Brain microvascular endothelial cell (primary cell): ENCODE measurements around the gene KIF1B.

Experiments used
- DNase-seq: peaks from one replicate; pipeline ENCODE4 v3.0.0-alpha.2; 2020
- H3K27ac ChIP-seq: fragments of 250-450 bp; sonication (Bioruptor Pico); 2 replicates; pipeline ENCODE4 v1.5.1; 2020; ENCODE audit warnings: mild to moderate bottlenecking, moderate library complexity
- H3K27me3 ChIP-seq: fragments of 250-450 bp; sonication (Bioruptor Pico); replicated peaks from 2 replicates; pipeline ENCODE4 v1.5.1; 2020; ENCODE audit warnings: mild to moderate bottlenecking
- H3K36me3 ChIP-seq: fragments of 250-450 bp; sonication (Bioruptor Pico); replicated peaks from 2 replicates; pipeline ENCODE4 v1.5.1; 2020; ENCODE audit warnings: mild to moderate bottlenecking
- H3K4me3 ChIP-seq: 2 replicates; pipeline ENCODE4 v1.5.1; 2011; ENCODE audit warnings: low read depth, mild to moderate bottlenecking, control low read depth, low read length, moderate library complexity
- in situ Hi-C: cut with HindIII; loops from 2 replicates; pipeline ENCODE4 v1.10.0; 2017; ENCODE audit warnings: low sequenced_read_pairs, low pct_ligation_motif_present
- TF ChIP-seq, protein P1 (sequence below): IDR thresholded peaks from 2 replicates; pipeline ENCODE4 v1.5.1; 2011; ENCODE audit warnings: low read depth, mild to moderate bottlenecking, moderate library complexity, low read length, control low read depth, inconsistent platforms; ENCODE audit errors: missing control alignments

KIF1B gene

GRCh38 chr1:10228528-10228927, 18.2 kb downstream of the KIF1B start:
- TF ChIP-seq, protein P1, sequence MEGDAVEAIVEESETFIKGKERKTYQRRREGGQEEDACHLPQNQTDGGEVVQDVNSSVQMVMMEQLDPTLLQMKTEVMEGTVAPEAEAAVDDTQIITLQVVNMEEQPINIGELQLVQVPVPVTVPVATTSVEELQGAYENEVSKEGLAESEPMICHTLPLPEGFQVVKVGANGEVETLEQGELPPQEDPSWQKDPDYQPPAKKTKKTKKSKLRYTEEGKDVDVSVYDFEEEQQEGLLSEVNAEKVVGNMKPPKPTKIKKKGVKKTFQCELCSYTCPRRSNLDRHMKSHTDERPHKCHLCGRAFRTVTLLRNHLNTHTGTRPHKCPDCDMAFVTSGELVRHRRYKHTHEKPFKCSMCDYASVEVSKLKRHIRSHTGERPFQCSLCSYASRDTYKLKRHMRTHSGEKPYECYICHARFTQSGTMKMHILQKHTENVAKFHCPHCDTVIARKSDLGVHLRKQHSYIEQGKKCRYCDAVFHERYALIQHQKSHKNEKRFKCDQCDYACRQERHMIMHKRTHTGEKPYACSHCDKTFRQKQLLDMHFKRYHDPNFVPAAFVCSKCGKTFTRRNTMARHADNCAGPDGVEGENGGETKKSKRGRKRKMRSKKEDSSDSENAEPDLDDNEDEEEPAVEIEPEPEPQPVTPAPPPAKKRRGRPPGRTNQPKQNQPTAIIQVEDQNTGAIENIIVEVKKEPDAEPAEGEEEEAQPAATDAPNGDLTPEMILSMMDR: no peak
- in situ Hi-C loops: no loop called here
- no peak overlapping the region for H3K27ac ChIP-seq
- H3K27me3 ChIP-seq: no peaks in the 10 kb centered on the region
- no peak for DNase-seq
- no peaks in the 10 kb centered on the region for H3K36me3 ChIP-seq
- no peak overlapping the region for H3K4me3 ChIP-seq

DNA sequence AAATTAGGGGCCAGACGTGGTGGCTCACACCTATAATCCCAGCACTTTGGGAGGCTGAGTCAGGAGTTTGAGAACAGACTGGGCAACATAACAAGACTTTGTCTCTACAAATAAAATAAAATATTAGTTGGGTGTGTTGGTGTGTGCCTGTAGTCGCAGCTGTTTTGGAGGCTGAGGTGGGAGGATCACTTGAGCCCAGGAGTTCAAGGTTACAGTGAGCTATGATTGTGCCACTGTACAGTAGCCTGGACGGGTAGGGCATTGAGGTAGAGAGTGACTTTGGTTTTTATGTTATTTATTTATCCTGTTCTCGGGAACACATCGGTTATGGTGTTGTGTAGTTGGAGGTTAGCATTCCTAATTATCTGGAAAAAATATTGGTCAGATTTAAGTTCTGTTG, 19.5 kb downstream of the KIF1B start:
- H3K4me3 ChIP-seq: no peak overlapping the region
- H3K27ac ChIP-seq: no peak overlapping the region
- TF ChIP-seq, protein P1: no peak
- no peaks in the 10 kb centered on the region for H3K36me3 ChIP-seq
- H3K27me3 ChIP-seq: no peaks in the 10 kb centered on the region
- DNase-seq: no peak
- in situ Hi-C loops: no loop called here

DNA sequence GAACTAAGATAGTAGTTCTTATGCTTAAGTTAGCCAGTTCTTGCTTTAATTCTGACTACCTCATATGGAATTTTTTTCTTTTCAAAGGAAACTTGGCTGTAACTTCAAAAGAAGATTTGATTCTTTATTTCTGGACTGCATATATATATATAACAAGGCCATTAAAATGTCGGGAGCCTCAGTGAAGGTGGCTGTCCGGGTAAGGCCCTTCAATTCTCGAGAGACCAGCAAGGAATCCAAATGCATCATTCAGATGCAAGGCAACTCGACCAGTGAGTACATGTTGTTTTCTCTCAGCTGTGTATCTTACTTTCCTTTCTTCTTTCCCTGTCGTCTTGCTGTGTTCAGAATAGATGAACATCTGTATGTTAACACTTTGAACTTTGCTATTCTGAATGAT, 21.8 kb downstream of the KIF1B start:
- DNase-seq: no peak
- TF ChIP-seq, protein P1: no peak
- no peaks in the 10 kb centered on the region for H3K27me3 ChIP-seq
- H3K36me3 ChIP-seq: peaks cover 2% of the 10 kb centered on the region
- H3K4me3 ChIP-seq: no peak overlapping the region
- in situ Hi-C loops: no loop called here
- H3K27ac ChIP-seq: no peak overlapping the region

- DNase-seq: no peak
- Histone ChIP-seq H3K27me3 (no peaks in the 10 kb centered on the region), H3K36me3 (peaks cover 2% of the 10 kb centered on the region), H3K4me3 (no peak overlapping the region), H3K27ac (no peak overlapping the region)
- TF ChIP-seq, protein P1: no peak
- in situ Hi-C loops: no loop called here
Observed at GRCh38 chr1:10236405-10237156, 26.2 kb downstream of the KIF1B start.

DNA sequence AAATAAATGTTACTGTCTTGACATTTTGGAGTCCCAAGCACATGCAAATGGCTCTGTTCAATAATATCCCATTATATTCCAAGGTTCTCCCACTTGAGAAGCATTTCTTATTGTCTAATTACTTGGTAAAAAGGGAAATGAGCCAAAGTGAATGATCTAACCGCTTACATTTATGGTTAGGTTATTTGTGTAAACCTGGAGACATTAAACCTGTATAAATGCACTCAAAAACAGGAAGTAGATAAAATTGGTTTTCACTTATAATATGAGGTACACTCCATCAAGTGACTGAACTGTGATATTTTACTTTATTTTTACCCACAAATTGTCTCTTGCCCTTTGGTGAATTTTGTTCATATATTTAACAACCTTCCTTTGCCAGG, 26.8 kb downstream of the KIF1B start:
- no peak for DNase-seq
- no peaks in the 10 kb centered on the region for H3K27me3 ChIP-seq
- H3K36me3 ChIP-seq: peaks cover 2% of the 10 kb centered on the region
- in situ Hi-C loops: no loop called here
- no peak overlapping the region for H3K4me3 ChIP-seq
- TF ChIP-seq, protein P1: no peak
- no peak overlapping the region for H3K27ac ChIP-seq

DNA sequence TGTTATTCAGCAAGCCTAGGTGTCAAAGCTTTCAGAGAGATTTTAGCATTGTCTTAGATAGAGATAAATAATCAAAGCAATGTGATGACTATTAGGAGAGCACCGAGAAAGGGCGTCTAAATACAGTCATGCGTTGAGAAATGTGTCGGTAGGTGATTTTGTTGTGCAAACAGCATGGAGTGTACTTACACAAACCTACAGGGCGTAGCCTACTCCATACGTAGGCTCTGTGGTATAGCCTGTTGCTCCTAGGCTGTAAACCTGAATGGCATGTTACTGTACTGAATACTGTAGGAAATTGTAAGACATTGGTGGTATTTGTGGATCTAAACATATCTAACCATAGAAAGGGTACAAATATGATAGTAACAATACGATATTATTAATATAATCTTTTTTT, 31.8 kb downstream of the KIF1B start:
- in situ Hi-C loops: no loop called here
- TF ChIP-seq, protein P1: no peak
- DNase-seq: no peak
- Histone ChIP-seq H3K27ac (no peak overlapping the region), H3K36me3 (no peaks in the 10 kb centered on the region), H3K4me3 (no peak overlapping the region), H3K27me3 (no peaks in the 10 kb centered on the region)
